NCI-H82 (cell line): ENCODE data around the gene INTU.
"Not testable (repeated sequence)": the region's sequence is repeated elsewhere in the genome, so short reads cannot be mapped to it uniquely, and the experiment has no call there.

Experiments used
- DNase-seq: peaks from one replicate; lab custom pipeline; 2025; lab: John Stamatoyannopoulos, UW

The INTU gene

DNA sequence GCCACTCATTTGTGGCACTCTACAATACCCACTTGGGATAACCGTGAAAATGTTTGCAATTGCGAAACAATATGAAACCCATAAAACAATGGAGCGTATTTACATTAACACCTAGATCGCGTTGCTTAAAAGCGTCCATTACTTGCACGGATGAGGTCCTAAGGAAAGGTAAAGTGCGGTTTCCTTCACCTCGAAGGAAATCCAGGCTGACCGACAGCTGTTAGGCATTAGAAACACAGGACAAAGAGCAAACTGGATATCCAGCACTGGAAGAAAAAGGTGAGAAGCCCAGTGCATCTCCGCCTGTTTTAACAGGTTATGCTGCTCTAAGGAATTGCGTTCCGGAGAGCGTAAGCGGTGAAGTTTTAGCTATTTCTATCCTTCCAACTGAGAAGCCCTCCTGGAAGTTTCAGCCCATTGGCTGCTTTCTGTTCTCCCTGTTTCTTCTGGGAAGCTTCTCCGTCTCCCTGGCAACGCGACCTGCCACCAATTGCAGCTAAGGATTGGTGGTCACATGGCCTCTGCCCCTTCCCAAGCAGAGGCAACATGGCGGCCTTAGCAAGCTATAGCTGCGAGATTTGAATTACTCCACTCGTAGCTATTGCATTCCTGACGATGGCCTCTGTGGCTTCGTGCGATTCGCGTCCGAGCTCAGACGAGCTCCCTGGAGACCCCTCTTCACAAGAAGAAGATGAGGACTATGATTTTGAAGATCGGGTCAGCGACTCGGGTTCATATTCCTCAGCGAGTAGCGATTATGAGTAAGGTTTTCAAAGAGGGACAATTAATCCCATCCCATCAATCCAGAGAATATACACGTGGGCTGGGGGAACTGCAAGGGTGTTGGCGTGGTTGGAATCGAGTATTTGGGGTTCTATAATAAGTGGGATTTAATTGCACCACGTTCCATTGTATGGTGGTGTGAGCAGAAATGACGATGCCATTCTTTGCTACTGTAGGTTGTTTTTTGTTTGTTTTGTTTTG lies at the start of gene INTU:
INTU (plus strand) TSS at position 538 of the 984 bp plus-strand sequence; CDS start at position 616, 78 bp downstream.
- DNase-seq: peak; percentile 95

DNA sequence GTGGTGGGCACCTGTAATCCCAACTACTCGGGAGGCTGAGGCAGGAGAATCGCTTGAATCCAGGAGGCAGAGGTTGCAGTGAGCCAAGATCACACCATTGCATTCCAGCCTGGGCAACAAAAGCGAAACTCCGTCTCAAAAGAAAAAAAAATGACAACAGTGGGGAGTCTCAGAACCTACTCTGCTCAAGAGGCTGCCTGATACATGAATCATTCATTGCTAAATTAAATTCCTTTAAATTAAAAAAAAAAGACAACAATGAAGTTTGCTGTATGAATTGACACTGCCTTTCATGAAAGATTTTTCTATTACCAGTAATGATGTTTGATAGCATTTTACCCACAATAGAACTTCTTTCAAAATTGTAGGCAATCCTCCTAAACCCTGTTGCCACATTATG lies 46.3 kb upstream of the INTU start:
- not testable (repeated sequence) for DNase-seq

- DNase-seq: peak; percentile 67
Observed at GRCh38 chr4:127586922-127587571, 45.7 kb upstream of the INTU start.

GRCh38 chr4:127589153-127589552 lies 43.6 kb upstream of the INTU start:
- not testable (repeated sequence) for DNase-seq

GRCh38 chr4:127598656-127599055 lies 34.1 kb upstream of the INTU start:
- DNase-seq: no peak

GRCh38 chr4:127601029-127601428 lies 31.7 kb upstream of the INTU start:
- no peak for DNase-seq

DNA sequence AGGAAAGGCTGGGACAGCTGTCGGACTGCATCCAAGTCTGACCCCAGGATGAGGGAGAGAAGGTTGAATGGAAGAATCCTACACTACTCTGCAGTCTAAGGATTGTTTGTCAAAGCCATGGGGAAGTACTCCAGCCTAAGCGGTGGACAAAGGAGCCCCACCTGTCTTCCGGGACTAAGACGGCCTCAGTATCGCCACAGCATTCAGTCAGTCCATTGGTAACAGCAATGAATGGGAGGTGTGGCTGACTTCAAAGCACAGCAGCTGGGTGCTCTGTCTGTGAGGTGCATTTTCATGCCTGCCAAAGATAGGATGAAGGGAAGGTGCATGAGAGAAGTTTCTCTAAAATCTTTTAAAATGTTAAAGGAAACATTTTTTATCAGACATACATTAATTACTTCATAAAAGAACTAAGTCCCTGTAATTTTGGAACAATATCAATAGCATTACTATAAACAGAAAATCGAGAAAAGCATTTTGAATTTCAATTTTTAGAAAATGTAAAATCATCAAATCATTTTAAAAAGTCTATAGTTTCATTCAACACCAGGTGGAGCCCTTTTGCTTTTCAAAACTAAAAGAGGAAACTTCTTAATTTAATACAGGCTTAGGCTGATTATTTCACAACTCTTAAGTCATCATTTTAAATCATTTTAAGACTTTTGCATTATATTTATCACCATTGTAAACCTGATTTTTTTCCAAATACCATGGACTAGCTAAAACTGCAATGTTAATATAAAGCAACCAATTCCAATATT lies 27.6 kb upstream of the INTU start:
- peak; percentile 42 for DNase-seq

GRCh38 chr4:127606823-127607222 lies 25.9 kb upstream of the INTU start:
- DNase-seq: no peak

- DNase-seq: no peak
Observed at GRCh38 chr4:127609484-127609883, 23.3 kb upstream of the INTU start.

DNA sequence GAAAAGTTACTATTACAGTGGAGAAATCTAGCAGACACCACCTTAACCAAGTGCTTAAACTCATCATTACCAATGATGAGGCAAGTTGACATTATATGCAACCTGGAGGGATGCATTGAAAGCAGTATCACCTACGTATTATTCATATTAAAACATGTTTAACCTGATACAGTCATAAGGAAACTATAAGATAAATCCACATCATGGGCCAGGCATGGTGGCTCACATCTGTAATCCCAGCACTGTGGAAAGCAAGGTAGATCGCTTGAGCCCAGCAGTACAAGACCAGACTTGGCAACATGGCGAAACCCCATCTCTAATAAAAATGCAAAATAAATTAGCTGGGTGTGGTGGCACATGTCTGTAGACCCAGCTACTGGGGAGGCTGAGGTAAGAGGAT lies 22.3 kb upstream of the INTU start:
- DNase-seq: no peak

DNA sequence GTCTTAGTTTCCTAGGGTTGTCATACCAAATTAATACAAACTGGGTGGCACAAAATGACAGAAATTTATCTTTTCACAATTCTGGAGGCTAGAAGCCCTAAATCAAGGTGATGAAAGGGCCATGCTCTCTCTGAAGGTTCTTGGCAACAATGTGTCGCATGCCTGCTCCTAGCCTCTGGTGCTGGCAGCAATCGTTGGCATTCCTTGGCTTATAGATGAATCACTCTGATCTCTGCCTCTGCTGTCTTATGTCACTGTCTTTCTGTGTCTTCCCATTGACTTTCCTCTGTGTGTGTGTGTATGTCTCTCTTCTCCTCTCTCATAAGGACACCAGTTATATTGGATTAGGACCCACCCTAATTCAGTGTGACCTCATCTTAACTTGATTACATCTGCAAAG lies 15.9 kb upstream of the INTU start:
- DNase-seq: peak; percentile 7

DNA sequence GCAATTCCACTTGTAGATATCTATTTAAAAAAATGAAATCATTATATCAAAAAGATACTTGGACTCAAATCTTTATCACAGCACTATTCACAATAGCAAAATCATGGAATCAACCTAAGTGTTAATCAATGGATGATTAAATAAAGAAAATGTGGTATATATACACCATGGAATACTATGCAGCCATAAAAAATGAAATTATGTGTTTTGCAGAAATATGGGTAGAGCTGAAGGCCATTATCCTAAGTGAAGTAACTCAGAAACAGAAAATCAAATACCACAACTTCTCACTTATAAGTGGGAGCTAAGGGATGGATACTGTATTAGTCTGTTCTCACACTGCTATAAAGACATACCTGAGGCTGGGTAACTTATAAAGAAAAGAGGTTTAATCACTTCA lies 14.3 kb upstream of the INTU start:
- no peak for DNase-seq

DNA sequence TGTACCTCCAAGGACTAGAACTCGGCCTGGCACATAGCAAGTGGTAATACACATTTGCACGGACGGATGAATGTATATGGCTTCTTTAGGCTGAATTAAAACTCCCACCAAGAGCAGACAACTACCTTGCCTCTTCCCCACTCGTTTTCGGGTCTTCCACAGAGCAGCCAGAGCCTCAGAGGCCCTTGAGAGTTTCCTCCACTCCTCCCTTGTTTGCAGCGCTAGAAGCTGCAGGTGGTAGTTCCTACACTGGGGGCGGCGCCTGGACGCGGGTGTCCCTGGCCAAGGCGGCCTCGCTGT lies 10.2 kb upstream of the INTU start:
- DNase-seq: no peak

GRCh38 chr4:127622921-127623796 lies 9.6 kb upstream of the INTU start:
- DNase-seq: peak; percentile 69

- no peak for DNase-seq
Observed at GRCh38 chr4:127623797-127624083, 9.0 kb upstream of the INTU start.

DNA sequence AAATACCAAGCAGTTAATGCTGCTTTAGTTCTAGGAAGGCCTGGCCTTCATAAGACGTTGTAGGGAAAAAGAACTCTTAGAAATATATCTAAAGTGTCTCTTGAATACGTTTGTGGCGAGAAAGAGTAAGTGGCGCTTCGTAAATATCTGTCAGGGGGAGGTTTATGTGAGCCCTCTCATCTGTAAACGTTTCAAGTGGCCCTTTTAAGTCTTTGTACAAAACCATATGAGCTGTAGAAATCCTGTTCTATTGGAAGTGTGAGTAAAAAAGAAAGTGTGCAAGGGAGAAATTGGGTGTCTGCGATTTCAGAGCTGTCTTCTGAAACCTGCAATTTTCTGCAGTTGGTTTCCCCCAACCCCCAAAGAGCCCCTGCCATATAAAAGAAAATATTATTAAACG lies 8.6 kb upstream of the INTU start:
- no peak for DNase-seq

- no peak for DNase-seq
Observed at GRCh38 chr4:127629371-127629770, 3.4 kb upstream of the INTU start.

GRCh38 chr4:127630152-127630551 lies 2.6 kb upstream of the INTU start:
- DNase-seq: no peak

GRCh38 chr4:127631420-127631819 lies 1.3 kb upstream of the INTU start:
- no peak for DNase-seq

GRCh38 chr4:127634181-127634580 lies 1.4 kb downstream of the INTU start:
- no peak for DNase-seq

DNA sequence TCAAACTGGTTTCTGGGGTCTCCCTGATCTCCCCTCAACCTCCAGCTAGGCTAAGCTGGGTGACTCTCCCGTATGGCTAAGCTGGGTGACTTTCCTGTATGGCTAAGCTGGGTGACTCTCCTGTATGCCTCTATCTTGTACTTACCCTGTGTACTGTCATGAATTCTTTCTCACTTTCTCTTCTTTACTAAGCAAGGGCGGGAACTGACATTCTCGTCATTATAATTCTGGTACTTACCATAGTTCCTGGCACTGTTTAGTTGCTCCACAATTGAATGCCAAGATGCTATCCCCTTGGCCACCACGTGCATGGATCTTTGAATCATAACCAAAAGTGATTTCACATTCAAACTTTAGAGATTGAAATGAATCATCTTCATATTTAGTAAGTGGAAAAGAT lies 8.8 kb downstream of the INTU start:
- DNase-seq: no peak

- no peak for DNase-seq
Observed at GRCh38 chr4:127642169-127642568, 9.4 kb downstream of the INTU start.
